Non-pigmented ciliary epithelial cell (primary cell): ENCODE measurements around the gene CORIN.
A peak's percentile ranks its signal among the peaks of the same experiment; 100 is the strongest.
"Not testable (repeated sequence)": the region's sequence is repeated elsewhere in the genome, so short reads cannot be mapped to it uniquely, and the experiment has no call there.

ENCODE experiments used
- DNase-seq: peaks from one replicate; pipeline ENCODE4 v3.0.0-alpha.2; 2010; ENCODE audit warnings: low read depth

CORIN gene

GRCh38 chr4:47771020-47771419, 66.8 kb downstream of the CORIN start:
- DNase-seq, result no peak

- DNase-seq, result not testable (repeated sequence)
Observed at GRCh38 chr4:47767956-47768355, 69.9 kb downstream of the CORIN start.

GRCh38 chr4:47763279-47763678, 74.6 kb downstream of the CORIN start:
- no peak for DNase-seq

- no peak for DNase-seq
Observed at GRCh38 chr4:47762376-47763266, 75.2 kb downstream of the CORIN start.

- not testable (repeated sequence) for DNase-seq
Observed at GRCh38 chr4:47753316-47753715, 84.6 kb downstream of the CORIN start.

- no peak for DNase-seq
Observed at GRCh38 chr4:47752214-47752613, 85.7 kb downstream of the CORIN start.

GRCh38 chr4:47750788-47751187, 87.1 kb downstream of the CORIN start:
- DNase-seq, result no peak

GRCh38 chr4:47749858-47750257, 88.0 kb downstream of the CORIN start:
- no peak for DNase-seq

- DNase-seq, result no peak
Observed at GRCh38 chr4:47749060-47749459, 88.8 kb downstream of the CORIN start.

GRCh38 chr4:47747846-47748494, 89.9 kb downstream of the CORIN start:
- no peak for DNase-seq

GRCh38 chr4:47747211-47747610, 90.7 kb downstream of the CORIN start:
- no peak for DNase-seq

GRCh38 chr4:47746122-47746521, 91.7 kb downstream of the CORIN start:
- no peak for DNase-seq

GRCh38 chr4:47744843-47745382, 93.0 kb downstream of the CORIN start:
- no peak for DNase-seq

GRCh38 chr4:47744253-47744652, 93.6 kb downstream of the CORIN start:
- no peak for DNase-seq

GRCh38 chr4:47741200-47741599, 96.7 kb downstream of the CORIN start:
- DNase-seq, result peak; percentile 42

GRCh38 chr4:47737326-47737725, 100.5 kb downstream of the CORIN start:
- no peak for DNase-seq

GRCh38 chr4:47736555-47736954, 101.3 kb downstream of the CORIN start:
- DNase-seq, result no peak

GRCh38 chr4:47736146-47736545, 101.7 kb downstream of the CORIN start:
- no peak for DNase-seq

GRCh38 chr4:47733302-47734175, 104.3 kb downstream of the CORIN start:
- DNase-seq, result no peak

GRCh38 chr4:47731182-47731581, 106.7 kb downstream of the CORIN start:
- no peak for DNase-seq

GRCh38 chr4:47729131-47729680, 108.7 kb downstream of the CORIN start:
- no peak for DNase-seq
